Heart left ventricle (tissue), 13 donors: ENCODE measurements around the gene ABTB1.

Experiments used
- POLR2A ChIP-seq, 2 donors: fragments of 450-650 bp; IDR thresholded peaks; one replicate each; pipeline ENCODE4 v1.6.1; 2017; ENCODE audit warnings: antibody characterized with exemption in 2 of 2, mild to moderate bottlenecking in 2 of 2, moderate library complexity in 2 of 2
- TF ChIP-seq, protein P1 (sequence below), 12 donors: fragments of 200-600 bp; sonication (generic) in 4 of 12; IDR thresholded peaks; one replicate each; pipeline versions ENCODE4 v1.5.0 to v1.8.0; 2018 to 2022; ENCODE audit warnings: antibody characterized with exemption in 12 of 12, mild to moderate bottlenecking in 5 of 12
- donor health status: ischemic (EF 13 %, LVEDD 7.1; RV severe dilation, severe dysfunction).
- donor health status: DM: no; HTN: yes; CAD: no.
- donor health status: DM: no; HTN: no; CAD: no.
- donor health status: ischemic (EF 25% LVEDD 6.9; RV normal size, moderate dysfunction).
- donor health status: ischemic (EF 25% LVEDD 5.7; RV mildly dilated, moderate dysfunction).
- donor health status: ischemic (EF 35%, LVEDD 5.7; RV mildly dilated, moderate dysfunction).
- donor health status: nonischemic (EF 11% LVEDD 7.7; RV severe dilation, severe dysfunction).
- donor health status: DM: yes; HTN: yes; CAD: no.
- donor health status: PGD.
- donor health status: ischemic (EF 29% LVEDD 5.4; RV normal size, mild dysfunction).
- donor health status: nonischemic (EF 23%, LVEDD 6.1; RV moderate dilation, normal function).

DNA sequence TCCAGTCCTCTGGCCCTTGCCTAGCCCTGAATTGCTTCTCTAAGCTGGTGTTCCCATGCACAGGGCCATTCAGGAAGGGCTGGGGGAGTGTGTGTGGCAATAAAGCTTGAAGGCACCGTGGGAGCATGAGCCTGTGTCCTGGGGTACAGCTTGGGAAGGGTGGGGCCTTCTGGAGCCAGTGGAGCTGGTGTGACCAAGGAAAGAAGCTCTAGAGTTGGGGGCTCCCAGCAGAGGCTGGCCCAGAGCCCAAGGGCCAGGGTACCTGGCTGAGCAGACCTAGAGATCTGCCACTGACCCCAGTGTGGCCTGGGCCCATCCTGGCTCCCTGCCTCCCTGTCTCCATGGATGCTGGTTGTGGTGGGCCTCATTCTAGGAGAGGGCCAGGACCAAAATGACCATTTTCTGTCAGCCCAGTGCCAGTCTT, 8.1 kb downstream of the ABTB1 start:
- no peak for TF ChIP-seq POLR2A (IDR thresholded peaks at IDR 0.05)
- TF ChIP-seq, protein P1, sequence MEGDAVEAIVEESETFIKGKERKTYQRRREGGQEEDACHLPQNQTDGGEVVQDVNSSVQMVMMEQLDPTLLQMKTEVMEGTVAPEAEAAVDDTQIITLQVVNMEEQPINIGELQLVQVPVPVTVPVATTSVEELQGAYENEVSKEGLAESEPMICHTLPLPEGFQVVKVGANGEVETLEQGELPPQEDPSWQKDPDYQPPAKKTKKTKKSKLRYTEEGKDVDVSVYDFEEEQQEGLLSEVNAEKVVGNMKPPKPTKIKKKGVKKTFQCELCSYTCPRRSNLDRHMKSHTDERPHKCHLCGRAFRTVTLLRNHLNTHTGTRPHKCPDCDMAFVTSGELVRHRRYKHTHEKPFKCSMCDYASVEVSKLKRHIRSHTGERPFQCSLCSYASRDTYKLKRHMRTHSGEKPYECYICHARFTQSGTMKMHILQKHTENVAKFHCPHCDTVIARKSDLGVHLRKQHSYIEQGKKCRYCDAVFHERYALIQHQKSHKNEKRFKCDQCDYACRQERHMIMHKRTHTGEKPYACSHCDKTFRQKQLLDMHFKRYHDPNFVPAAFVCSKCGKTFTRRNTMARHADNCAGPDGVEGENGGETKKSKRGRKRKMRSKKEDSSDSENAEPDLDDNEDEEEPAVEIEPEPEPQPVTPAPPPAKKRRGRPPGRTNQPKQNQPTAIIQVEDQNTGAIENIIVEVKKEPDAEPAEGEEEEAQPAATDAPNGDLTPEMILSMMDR (IDR thresholded peaks at IDR 0.05), result no peak
